Esophagus muscularis mucosa (tissue), 4 donors: ENCODE results near the gene FXYD5.

ENCODE experiments used
- EP300 ChIP-seq: sonication (generic); formaldehyde crosslinking; IDR thresholded peaks from one replicate; pipeline ENCODE4 v1.6.1; 2017; ENCODE audit warnings: antibody characterized with exemption
- POLR2A ChIP-seq: fragments of 450-650 bp; IDR thresholded peaks from one replicate; pipeline ENCODE4 v1.6.1; 2017; ENCODE audit warnings: antibody characterized with exemption, moderate library complexity, mild to moderate bottlenecking, low read depth
- TF ChIP-seq, protein P1 (sequence below), 3 experiments: fragments of 200-600 bp in 2 of 3; fragments of 450-650 bp in 1 of 3; sonication (generic) in 2 of 3; IDR thresholded peaks; one replicate each; pipeline ENCODE4 v1.5.1; 2017 to 2019; ENCODE audit warnings: antibody characterized with exemption in 3 of 3, mild to moderate bottlenecking in 2 of 3, moderate library complexity in 1 of 3

DNA sequence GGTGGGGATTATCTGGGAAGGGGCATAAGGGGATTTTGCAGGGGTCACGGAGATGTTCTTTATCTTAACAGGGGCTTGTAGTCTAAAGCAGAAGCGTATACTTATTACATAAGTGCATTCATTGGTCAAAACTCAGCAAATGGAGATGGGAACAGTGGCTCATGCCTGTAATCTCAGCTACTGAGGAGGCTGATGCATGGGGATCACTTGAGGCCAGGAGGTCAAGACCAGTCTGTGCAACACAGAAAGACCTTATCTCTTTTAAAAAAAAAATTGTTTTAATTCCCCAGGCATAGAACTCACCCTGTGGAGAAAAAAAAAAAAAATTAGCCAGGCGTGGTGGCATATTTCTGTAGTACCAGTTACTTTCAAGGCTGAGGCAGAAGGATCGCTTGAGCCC, 55.1 kb downstream of the FXYD5 start:
- TF ChIP-seq, protein P1, sequence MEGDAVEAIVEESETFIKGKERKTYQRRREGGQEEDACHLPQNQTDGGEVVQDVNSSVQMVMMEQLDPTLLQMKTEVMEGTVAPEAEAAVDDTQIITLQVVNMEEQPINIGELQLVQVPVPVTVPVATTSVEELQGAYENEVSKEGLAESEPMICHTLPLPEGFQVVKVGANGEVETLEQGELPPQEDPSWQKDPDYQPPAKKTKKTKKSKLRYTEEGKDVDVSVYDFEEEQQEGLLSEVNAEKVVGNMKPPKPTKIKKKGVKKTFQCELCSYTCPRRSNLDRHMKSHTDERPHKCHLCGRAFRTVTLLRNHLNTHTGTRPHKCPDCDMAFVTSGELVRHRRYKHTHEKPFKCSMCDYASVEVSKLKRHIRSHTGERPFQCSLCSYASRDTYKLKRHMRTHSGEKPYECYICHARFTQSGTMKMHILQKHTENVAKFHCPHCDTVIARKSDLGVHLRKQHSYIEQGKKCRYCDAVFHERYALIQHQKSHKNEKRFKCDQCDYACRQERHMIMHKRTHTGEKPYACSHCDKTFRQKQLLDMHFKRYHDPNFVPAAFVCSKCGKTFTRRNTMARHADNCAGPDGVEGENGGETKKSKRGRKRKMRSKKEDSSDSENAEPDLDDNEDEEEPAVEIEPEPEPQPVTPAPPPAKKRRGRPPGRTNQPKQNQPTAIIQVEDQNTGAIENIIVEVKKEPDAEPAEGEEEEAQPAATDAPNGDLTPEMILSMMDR (IDR thresholded peaks at IDR 0.05), result no peak
- TF ChIP-seq POLR2A (no peak), EP300 (no peak)
